ENCODE data around the gene SLAIN1.

- TF ChIP-seq CTCF (IDR thresholded peaks at IDR 0.05) (no peak), ZFX (IDR thresholded peaks at IDR 0.05; ENCODE audit: borderline replicate concordance) (no peak)
Observed at GRCh38 chr13:77807431-77808135, 110.1 kb downstream of the SLAIN1 start.

Data from 22Rv1 (cell line).